ENCODE data around the gene INPP4B. TPM values are rescaled to one million over a fixed set of nuclear protein-coding genes. Genes with fewer than 3 reads are reported as not detected.

The INPP4B gene
- total RNA-seq, 2 experiments from 2014 or later = 63.9 to 64.9 TPM

- H3K36me3 Mint-ChIP-seq = peaks cover 44% of the 10 kb centered on the region
- POLR2A ChIA-PET = no interaction called here
- intact Hi-C loops (cut with micrococcal nuclease) = no loop called here
- CTCF ChIA-PET = interaction anchor here (0.6 kb wide), 1 partner anchor 701 kb away, joined by 3 read pairs; no protein-coding TSS in a partner anchor
- no peaks in the 10 kb centered on the region for H3K9me3 Mint-ChIP-seq
- no peak for DNase-seq
- no peak overlapping the region for H3K4me3 Mint-ChIP-seq
- H3K27ac Mint-ChIP-seq = peak overlapping the region; percentile 28
- no peaks in the 10 kb centered on the region for H3K27me3 Mint-ChIP-seq
- peaks cover 46% of the 10 kb centered on the region for H3K4me1 Mint-ChIP-seq (ENCODE audit: low read depth)
These were observed 681.2 kb downstream of the INPP4B start for GRCh38 chr4:142164767-142165500.

GRCh38 chr4:142161086-142161485 is 685.0 kb downstream of the INPP4B start:
- intact Hi-C loops (cut with micrococcal nuclease) = no loop called here
- no peak for DNase-seq
- Mint-ChIP-seq H3K36me3 (peaks cover 49% of the 10 kb centered on the region), H3K4me3 (no peak overlapping the region), H3K27me3 (no peaks in the 10 kb centered on the region), H3K4me1 (ENCODE audit: low read depth) (peaks cover 43% of the 10 kb centered on the region), H3K9me3 (no peaks in the 10 kb centered on the region), H3K27ac (no peak overlapping the region)
- ChIA-PET CTCF (no interaction called here), POLR2A (no interaction called here)

GRCh38 chr4:142160509-142160908 is 685.6 kb downstream of the INPP4B start:
- Mint-ChIP-seq H3K4me1 (ENCODE audit: low read depth) (peaks cover 43% of the 10 kb centered on the region), H3K36me3 (peaks cover 49% of the 10 kb centered on the region), H3K27me3 (no peaks in the 10 kb centered on the region), H3K4me3 (no peak overlapping the region), H3K27ac (no peak overlapping the region), H3K9me3 (no peaks in the 10 kb centered on the region)
- CTCF ChIA-PET = no interaction called here
- DNase-seq = no peak
- intact Hi-C loops (cut with micrococcal nuclease) = no loop called here
- POLR2A ChIA-PET = interaction anchor here (0.6 kb wide), 1 partner anchor 147 kb away, joined by 3 read pairs; no protein-coding TSS in a partner anchor

GRCh38 chr4:142158980-142159379 is 687.1 kb downstream of the INPP4B start:
- H3K4me1 Mint-ChIP-seq (ENCODE audit: low read depth) = peaks cover 39% of the 10 kb centered on the region
- intact Hi-C loops (cut with micrococcal nuclease) = no loop called here
- no peak overlapping the region for H3K27ac Mint-ChIP-seq
- DNase-seq = no peak
- ChIA-PET POLR2A (no interaction called here), CTCF (no interaction called here)
- no peak overlapping the region for H3K4me3 Mint-ChIP-seq
- peaks cover 46% of the 10 kb centered on the region for H3K36me3 Mint-ChIP-seq
- no peaks in the 10 kb centered on the region for H3K9me3 Mint-ChIP-seq
- H3K27me3 Mint-ChIP-seq = no peaks in the 10 kb centered on the region

GRCh38 chr4:142156256-142156655 is 689.8 kb downstream of the INPP4B start:
- no peak overlapping the region for H3K4me3 Mint-ChIP-seq
- no peaks in the 10 kb centered on the region for H3K27me3 Mint-ChIP-seq
- no peak for DNase-seq
- H3K9me3 Mint-ChIP-seq = no peaks in the 10 kb centered on the region
- CTCF ChIA-PET = no interaction called here
- peaks cover 41% of the 10 kb centered on the region for H3K36me3 Mint-ChIP-seq
- no peak overlapping the region for H3K27ac Mint-ChIP-seq
- peaks cover 32% of the 10 kb centered on the region for H3K4me1 Mint-ChIP-seq (ENCODE audit: low read depth)
- intact Hi-C loops (cut with micrococcal nuclease) = no loop called here
- POLR2A ChIA-PET = no interaction called here

- H3K4me1 Mint-ChIP-seq (ENCODE audit: low read depth) = peaks cover 29% of the 10 kb centered on the region
- ChIA-PET CTCF (no interaction called here), POLR2A (no interaction called here)
- H3K27me3 Mint-ChIP-seq = no peaks in the 10 kb centered on the region
- no peaks in the 10 kb centered on the region for H3K9me3 Mint-ChIP-seq
- peaks cover 38% of the 10 kb centered on the region for H3K36me3 Mint-ChIP-seq
- intact Hi-C loops (cut with micrococcal nuclease) = no loop called here
- H3K27ac Mint-ChIP-seq = no peak overlapping the region
- no peak overlapping the region for H3K4me3 Mint-ChIP-seq
- DNase-seq = no peak
These were observed 690.8 kb downstream of the INPP4B start for GRCh38 chr4:142155347-142155746.

- no peak overlapping the region for H3K27ac Mint-ChIP-seq
- POLR2A ChIA-PET = no interaction called here
- DNase-seq = no peak
- no peaks in the 10 kb centered on the region for H3K27me3 Mint-ChIP-seq
- CTCF ChIA-PET = no interaction called here
- peaks cover 31% of the 10 kb centered on the region for H3K4me1 Mint-ChIP-seq (ENCODE audit: low read depth)
- intact Hi-C loops (cut with micrococcal nuclease) = no loop called here
- H3K36me3 Mint-ChIP-seq = peaks cover 32% of the 10 kb centered on the region
- no peaks in the 10 kb centered on the region for H3K9me3 Mint-ChIP-seq
- no peak overlapping the region for H3K4me3 Mint-ChIP-seq
These were observed 695.6 kb downstream of the INPP4B start for GRCh38 chr4:142150483-142150882.

GRCh38 chr4:142144813-142145212 is 701.3 kb downstream of the INPP4B start:
- H3K4me3 Mint-ChIP-seq = no peak overlapping the region
- DNase-seq = no peak
- H3K27me3 Mint-ChIP-seq = no peaks in the 10 kb centered on the region
- H3K9me3 Mint-ChIP-seq = no peaks in the 10 kb centered on the region
- H3K4me1 Mint-ChIP-seq (ENCODE audit: low read depth) = peaks cover 48% of the 10 kb centered on the region
- CTCF ChIA-PET = no interaction called here
- POLR2A ChIA-PET = interaction anchor here (0.7 kb wide), 1 partner anchor 475 kb away, joined by 4 read pairs; no protein-coding TSS in a partner anchor
- intact Hi-C loops (cut with micrococcal nuclease) = no loop called here
- H3K27ac Mint-ChIP-seq = no peak overlapping the region
- peaks cover 44% of the 10 kb centered on the region for H3K36me3 Mint-ChIP-seq

- Mint-ChIP-seq H3K27ac (peak overlapping the region; percentile 72), H3K9me3 (no peaks in the 10 kb centered on the region), H3K4me3 (no peak overlapping the region), H3K36me3 (peaks cover 44% of the 10 kb centered on the region), H3K27me3 (no peaks in the 10 kb centered on the region), H3K4me1 (ENCODE audit: low read depth) (peaks cover 42% of the 10 kb centered on the region)
- no peak for DNase-seq
- ChIA-PET CTCF (interaction anchor here (0.6 kb wide), 1 partner anchor 576 kb away, joined by 3 read pairs; no protein-coding TSS in a partner anchor), POLR2A (no interaction called here)
- intact Hi-C loops (cut with micrococcal nuclease) = no loop called here
These were observed 703.6 kb downstream of the INPP4B start for GRCh38 chr4:142142366-142143054.

- DNase-seq = no peak
- intact Hi-C loops (cut with micrococcal nuclease) = no loop called here
- H3K4me1 Mint-ChIP-seq (ENCODE audit: low read depth) = peaks cover 35% of the 10 kb centered on the region
- no peaks in the 10 kb centered on the region for H3K27me3 Mint-ChIP-seq
- no peaks in the 10 kb centered on the region for H3K9me3 Mint-ChIP-seq
- ChIA-PET POLR2A (no interaction called here), CTCF (interaction anchor here (1.6 kb wide), 1 partner anchor 14 kb away, joined by 5 read pairs; no protein-coding TSS in a partner anchor)
- H3K36me3 Mint-ChIP-seq = peaks cover 49% of the 10 kb centered on the region
- no peak overlapping the region for H3K4me3 Mint-ChIP-seq
- H3K27ac Mint-ChIP-seq = peak overlapping the region; percentile 21
These were observed 704.9 kb downstream of the INPP4B start for GRCh38 chr4:142141224-142141623.

GRCh38 chr4:142130666-142131065 is 715.4 kb downstream of the INPP4B start:
- ChIA-PET CTCF (no interaction called here), POLR2A (no interaction called here)
- H3K9me3 Mint-ChIP-seq = no peaks in the 10 kb centered on the region
- H3K27me3 Mint-ChIP-seq = no peaks in the 10 kb centered on the region
- peaks cover 26% of the 10 kb centered on the region for H3K4me1 Mint-ChIP-seq (ENCODE audit: low read depth)
- H3K4me3 Mint-ChIP-seq = no peak overlapping the region
- DNase-seq = no peak
- peak overlapping the region; percentile 74 for H3K27ac Mint-ChIP-seq
- intact Hi-C loops (cut with micrococcal nuclease) = no loop called here
- peaks cover 3% of the 10 kb centered on the region for H3K36me3 Mint-ChIP-seq

- ChIA-PET CTCF (no interaction called here), POLR2A (interaction anchor here (0.7 kb wide), 1 partner anchor 18 kb away, joined by 3 read pairs; no protein-coding TSS in a partner anchor)
- intact Hi-C loops (cut with micrococcal nuclease) = loop anchor here (5.0 to 10.0 kb wide), 4 partner anchors 152 to 825 kb away; no protein-coding TSS in a partner anchor
- DNase-seq = no peak
- Mint-ChIP-seq H3K27me3 (no peaks in the 10 kb centered on the region), H3K27ac (peak overlapping the region; percentile 74), H3K4me3 (no peak overlapping the region), H3K4me1 (ENCODE audit: low read depth) (peaks cover 26% of the 10 kb centered on the region), H3K9me3 (no peaks in the 10 kb centered on the region), H3K36me3 (peaks cover 1% of the 10 kb centered on the region)
These were observed 716.2 kb downstream of the INPP4B start for GRCh38 chr4:142129931-142130330.
